ENCODE data around the gene PTBP2.

- TF ChIP-seq FOXA1 (IDR thresholded peaks at IDR 0.05), result no peak
- no peak for TF ChIP-seq CTCF (IDR thresholded peaks at IDR 0.05; ENCODE audit: low read depth, low read length, missing input control)
- TF ChIP-seq, protein P1, sequence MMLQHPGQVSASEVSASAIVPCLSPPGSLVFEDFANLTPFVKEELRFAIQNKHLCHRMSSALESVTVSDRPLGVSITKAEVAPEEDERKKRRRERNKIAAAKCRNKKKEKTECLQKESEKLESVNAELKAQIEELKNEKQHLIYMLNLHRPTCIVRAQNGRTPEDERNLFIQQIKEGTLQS (IDR thresholded peaks at IDR 0.05), result no peak
- TF ChIP-seq SP1 (IDR thresholded peaks at IDR 0.05), result no peak
- no peak for TF ChIP-seq YY1 (IDR thresholded peaks at IDR 0.05)
- TF ChIP-seq GABPA (IDR thresholded peaks at IDR 0.05 in 1 of 2, conservative IDR thresholded peaks at IDR 0.05 in 1 of 2), result no peak
- no peak for TF ChIP-seq ZBTB33 (IDR thresholded peaks at IDR 0.05)
- TF ChIP-seq RAD21 (IDR thresholded peaks at IDR 0.05), result no peak
- TF ChIP-seq, protein P2, sequence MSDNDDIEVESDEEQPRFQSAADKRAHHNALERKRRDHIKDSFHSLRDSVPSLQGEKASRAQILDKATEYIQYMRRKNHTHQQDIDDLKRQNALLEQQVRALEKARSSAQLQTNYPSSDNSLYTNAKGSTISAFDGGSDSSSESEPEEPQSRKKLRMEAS (IDR thresholded peaks at IDR 0.05), result no peak
- TF ChIP-seq, protein P3, sequence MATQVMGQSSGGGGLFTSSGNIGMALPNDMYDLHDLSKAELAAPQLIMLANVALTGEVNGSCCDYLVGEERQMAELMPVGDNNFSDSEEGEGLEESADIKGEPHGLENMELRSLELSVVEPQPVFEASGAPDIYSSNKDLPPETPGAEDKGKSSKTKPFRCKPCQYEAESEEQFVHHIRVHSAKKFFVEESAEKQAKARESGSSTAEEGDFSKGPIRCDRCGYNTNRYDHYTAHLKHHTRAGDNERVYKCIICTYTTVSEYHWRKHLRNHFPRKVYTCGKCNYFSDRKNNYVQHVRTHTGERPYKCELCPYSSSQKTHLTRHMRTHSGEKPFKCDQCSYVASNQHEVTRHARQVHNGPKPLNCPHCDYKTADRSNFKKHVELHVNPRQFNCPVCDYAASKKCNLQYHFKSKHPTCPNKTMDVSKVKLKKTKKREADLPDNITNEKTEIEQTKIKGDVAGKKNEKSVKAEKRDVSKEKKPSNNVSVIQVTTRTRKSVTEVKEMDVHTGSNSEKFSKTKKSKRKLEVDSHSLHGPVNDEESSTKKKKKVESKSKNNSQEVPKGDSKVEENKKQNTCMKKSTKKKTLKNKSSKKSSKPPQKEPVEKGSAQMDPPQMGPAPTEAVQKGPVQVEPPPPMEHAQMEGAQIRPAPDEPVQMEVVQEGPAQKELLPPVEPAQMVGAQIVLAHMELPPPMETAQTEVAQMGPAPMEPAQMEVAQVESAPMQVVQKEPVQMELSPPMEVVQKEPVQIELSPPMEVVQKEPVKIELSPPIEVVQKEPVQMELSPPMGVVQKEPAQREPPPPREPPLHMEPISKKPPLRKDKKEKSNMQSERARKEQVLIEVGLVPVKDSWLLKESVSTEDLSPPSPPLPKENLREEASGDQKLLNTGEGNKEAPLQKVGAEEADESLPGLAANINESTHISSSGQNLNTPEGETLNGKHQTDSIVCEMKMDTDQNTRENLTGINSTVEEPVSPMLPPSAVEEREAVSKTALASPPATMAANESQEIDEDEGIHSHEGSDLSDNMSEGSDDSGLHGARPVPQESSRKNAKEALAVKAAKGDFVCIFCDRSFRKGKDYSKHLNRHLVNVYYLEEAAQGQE (IDR thresholded peaks at IDR 0.05), result no peak
- TF ChIP-seq TAF1 (conservative IDR thresholded peaks at IDR 0.05), result no peak
- TF ChIP-seq JUND (IDR thresholded peaks at IDR 0.05), result no peak
These were observed 13.1 kb upstream of the PTBP2 start for GRCh38 chr1:96708482-96708881.

All from liver (tissue), 3 donors.